ENCODE measurements around the gene ACER3. TPM values are rescaled to one million over a fixed set of nuclear protein-coding genes. Genes with fewer than 3 reads are reported as not detected.
"Not testable (repeated sequence)": the region's sequence is repeated elsewhere in the genome, so short reads cannot be mapped to it uniquely, and the experiment has no call there.

ACER3 gene
- total RNA-seq, 1 donor from 2014 or later = 11.7 TPM

DNA sequence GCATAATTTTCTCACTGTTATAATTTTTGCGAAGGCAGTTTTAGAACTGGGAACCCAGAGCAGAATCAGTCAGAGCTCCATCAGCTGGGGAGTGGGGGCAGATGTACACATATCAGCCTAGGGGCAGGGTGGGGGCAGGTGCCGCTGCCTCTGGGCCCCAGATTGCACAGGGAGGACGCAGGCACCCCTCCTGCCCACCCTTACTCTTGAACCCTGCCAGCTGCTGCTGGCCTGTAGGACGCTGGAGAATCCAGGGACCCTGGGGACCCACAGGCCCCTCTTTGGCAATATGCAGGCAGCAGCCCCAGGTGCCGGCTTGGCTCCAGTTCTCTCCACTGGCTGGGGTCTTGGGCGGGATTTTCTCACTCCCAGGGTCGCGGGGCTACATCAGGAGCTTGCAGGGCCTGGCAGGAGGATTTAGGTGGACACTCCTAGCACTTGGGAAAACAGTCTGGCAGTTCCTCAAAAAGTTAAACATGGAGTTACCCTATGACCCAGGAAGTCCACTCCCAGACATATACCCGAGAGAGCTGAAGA, 197.3 kb downstream of the ACER3 start:
- DNase-seq (ENCODE audit: low read depth, low spot score) = no peak

DNA sequence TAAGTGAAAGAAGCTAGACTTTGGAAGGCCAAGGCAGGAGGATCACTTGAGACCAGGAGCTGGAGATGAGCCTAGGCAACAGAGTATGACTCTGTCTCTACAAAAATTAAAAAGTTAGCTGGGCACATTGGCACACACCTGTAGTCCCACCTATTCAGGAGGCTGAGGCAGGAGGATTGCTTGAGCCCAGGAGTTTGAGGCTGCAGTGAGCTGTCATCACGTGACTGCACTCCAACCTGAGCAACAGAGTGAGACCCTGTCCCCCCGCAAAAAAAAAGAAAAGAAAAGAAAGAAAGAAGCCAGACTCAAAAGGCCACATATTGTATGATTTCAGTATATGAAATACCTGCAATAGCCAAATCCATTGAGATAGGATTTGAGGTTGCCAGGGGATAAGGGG, 198.2 kb downstream of the ACER3 start:
- DNase-seq (ENCODE audit: low read depth, low spot score) = no peak

DNA sequence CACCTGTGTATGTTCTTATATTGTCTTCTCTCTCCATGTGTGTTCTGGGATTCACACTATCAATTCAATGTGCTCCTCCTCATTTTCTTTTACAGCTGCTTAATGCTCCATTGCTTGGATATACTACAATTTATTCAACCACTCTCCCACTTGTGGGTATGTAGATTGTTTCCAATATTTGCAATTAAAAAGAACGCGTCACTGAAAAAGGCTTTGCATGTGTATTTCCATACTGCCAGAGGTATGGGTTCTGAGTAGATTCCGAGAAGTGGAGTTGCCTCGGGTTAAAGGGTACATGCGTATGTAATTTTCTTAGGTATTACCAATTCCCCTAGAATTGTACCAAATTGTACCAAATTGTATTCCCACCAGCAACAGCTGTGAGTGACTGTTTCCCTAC, 199.1 kb downstream of the ACER3 start:
- DNase-seq (ENCODE audit: low read depth, low spot score) = no peak

- no peak for DNase-seq (ENCODE audit: low read depth, low spot score)
These were observed 199.5 kb downstream of the ACER3 start for GRCh38 chr11:77060234-77060633.

DNA sequence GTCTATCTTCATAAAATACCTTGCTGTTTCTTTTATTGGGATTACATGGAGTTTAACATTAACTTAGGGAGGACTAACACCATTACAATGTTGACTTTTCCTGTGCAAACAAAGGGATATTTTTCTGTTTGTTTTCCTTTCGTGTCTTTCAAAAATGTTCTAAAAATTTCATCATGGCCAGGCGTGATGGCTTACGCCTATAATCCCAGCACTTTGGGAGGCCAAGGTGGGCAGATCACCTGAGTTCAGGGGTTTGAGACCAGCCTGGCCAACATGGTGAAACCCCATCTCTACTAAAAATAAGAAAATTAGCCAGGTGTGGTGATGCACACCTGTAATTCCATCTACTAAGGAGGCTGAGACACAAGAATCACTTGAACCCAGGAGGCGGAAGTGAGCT, 200.5 kb downstream of the ACER3 start:
- DNase-seq (ENCODE audit: low read depth, low spot score) = not testable (repeated sequence)

GRCh38 chr11:77062924-77063323, 202.2 kb downstream of the ACER3 start:
- DNase-seq (ENCODE audit: low read depth, low spot score) = no peak

- DNase-seq (ENCODE audit: low read depth, low spot score) = no peak
These were observed 202.7 kb downstream of the ACER3 start for GRCh38 chr11:77063407-77063806.

GRCh38 chr11:77063861-77064260, 203.1 kb downstream of the ACER3 start:
- no peak for DNase-seq (ENCODE audit: low read depth, low spot score)

GRCh38 chr11:77064648-77065217, 204.0 kb downstream of the ACER3 start:
- no peak for DNase-seq (ENCODE audit: low read depth, low spot score)

DNA sequence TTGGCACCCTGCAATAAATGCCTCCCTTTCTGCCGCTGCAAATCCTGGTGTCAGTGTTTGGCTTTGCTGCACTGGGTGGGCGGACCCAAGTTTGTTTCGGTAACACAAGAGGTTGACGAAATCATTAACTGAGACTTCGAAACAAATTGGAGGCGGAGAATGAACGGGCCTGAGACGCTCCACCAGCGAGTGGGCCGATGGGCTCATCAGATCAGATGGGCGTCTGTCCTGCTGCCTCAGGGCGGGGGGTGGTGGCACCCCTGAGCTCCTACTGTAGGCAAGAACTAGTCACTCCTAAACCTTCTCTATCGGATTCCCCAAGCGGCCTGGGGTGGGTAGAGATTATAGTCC, 205.1 kb downstream of the ACER3 start:
- DNase-seq (ENCODE audit: low read depth, low spot score) = no peak

DNA sequence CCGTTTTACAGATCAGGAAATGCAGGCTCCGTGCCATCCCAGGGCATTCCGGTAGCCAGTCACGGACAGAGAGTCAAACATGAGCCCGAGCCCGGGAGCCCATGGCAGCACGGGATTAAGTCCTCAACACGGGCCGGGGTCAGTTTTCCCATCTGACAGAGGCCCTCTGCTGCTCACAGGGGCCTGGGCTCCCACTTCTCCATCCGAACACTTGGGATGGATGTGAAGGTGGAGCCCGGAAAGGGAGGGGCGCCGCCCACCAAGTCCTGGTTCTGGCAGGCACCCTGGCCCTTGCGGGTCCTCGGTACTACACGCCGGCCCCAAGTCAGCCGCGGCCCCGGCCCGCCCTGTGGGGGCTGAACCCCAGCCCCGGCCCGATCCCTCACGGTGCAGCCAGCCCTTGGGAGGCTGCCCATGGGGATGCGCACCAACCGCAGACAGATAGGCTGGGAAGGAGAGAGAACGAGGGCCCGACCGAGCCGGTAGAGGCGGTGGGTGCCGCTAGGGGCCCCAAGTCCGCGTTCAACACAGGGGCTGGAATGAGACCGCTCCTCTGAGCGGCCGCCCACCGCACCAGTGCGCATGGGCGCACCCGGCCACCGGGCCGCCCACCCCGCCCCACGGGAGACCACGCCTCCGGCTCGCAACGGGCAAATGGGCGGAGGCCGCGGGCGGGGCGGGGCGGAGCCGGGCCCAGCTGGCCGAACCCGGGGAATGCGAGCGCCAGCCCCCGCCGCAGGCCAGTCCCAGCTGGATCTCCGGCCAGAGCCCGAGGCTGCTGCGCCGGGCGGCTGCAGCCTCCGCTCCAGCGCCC, 205.7 kb downstream of the ACER3 start, which contains the start of gene CAPN5:
Gene CAPN5 (plus strand): TSS at position 743 of the 814 bp plus-strand sequence. CDS start 17,916 bp downstream, outside the sequence.
- DNase-seq (ENCODE audit: low read depth, low spot score) = peak; percentile 70

DNA sequence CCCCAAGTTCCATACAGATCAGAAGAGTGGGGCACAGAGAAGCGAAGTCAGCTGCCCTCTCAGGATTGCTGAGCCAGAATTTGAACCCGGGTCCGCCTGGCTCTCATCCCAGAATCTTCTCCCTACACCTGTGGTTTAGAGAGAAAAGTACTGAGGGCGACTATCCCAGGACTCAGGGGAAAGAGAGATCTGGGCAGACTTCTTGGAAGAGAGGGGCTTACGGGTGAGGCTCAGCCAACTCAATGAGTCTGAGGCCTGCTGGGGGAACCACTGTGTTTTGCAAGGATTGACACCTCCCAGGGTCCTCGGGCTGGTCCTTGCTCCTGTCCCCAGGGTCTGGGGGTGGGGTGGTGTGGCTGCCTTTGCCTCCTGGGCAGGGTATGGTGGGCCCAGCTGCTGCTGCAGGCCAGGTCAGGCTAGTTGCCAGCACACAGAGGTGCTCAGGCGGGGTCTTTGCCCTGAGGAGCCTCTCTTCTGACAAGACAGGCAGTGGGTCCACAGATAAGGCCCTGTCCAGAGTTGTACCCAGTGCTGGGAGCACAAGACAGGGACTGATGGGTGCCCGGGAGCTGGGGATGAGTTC, 207.2 kb downstream of the ACER3 start:
- no peak for DNase-seq (ENCODE audit: low read depth, low spot score)

- DNase-seq (ENCODE audit: low read depth, low spot score) = no peak
These were observed 208.0 kb downstream of the ACER3 start for GRCh38 chr11:77068457-77069335.

- no peak for DNase-seq (ENCODE audit: low read depth, low spot score)
These were observed 208.7 kb downstream of the ACER3 start for GRCh38 chr11:77069336-77069968.

- no peak for DNase-seq (ENCODE audit: low read depth, low spot score)
These were observed 209.4 kb downstream of the ACER3 start for GRCh38 chr11:77069969-77070582.

- no peak for DNase-seq (ENCODE audit: low read depth, low spot score)
These were observed 210.4 kb downstream of the ACER3 start for GRCh38 chr11:77071077-77071476.

DNA sequence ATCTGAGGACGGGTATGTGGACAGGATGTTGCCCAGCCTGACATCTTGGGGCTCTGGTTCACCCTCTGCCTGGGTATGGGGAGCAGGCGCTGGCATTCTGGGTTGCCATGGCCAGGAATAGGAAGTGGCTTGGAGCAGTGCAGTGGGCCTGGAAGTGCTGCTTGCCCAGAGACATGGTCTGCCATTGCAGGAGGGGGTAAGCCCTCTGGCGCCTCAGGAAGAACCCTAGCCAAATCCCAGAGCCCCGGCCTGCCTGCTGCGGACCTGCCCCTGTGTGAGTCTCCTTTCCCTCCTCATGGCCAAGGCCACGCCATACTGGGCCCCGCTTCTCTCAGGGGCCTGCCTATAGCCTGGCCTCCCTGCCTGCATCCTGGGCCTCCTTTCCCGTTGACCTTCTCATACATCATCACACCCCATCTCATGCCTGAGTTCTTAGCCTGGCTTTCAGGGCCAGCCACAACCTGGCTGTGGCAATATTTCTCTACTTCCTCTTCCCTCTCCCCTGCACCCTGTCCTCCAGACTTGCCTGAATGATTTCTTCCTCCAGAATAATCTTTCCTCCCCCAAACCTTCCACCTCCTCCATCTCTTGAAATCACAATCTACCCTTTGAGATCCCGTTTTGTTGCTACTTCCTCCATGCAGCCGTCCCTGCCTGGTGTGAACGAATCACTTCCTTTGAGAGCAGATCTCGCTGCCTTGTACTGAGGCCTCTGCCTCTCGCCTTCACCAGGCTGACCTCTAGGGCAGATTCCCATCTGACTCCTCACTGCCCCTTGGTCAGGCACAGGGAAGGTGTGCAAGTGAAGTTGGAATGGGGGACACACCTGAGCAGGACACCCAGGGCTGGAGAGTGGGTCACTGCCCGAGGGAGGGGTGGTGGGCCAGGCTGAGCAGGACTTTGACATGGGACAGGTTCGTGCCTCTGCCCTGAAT, 211.2 kb downstream of the ACER3 start:
- no peak for DNase-seq (ENCODE audit: low read depth, low spot score)

DNA sequence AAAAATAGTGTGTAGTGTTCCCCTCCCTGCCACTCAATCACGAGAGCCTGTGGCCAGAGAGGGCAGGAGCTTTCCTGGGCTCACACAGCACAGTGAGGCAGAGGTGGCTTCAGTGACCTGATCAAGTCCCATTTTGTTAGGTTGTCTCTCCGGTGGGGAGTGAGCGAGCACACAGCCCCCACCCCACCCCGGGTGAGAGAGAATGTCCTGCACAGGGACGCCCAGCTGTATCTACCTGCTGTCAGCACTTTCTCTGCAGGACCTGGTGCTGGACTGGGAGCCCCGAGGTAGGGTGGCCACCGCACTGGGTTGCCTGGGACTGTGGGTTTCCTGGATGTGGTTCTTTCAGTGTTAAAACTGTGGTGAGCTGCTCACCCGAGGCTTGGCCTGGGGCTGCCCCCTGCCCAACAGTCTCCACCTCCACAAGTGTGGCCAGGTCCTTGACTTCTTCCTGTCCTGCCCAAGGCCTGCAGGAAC, 212.2 kb downstream of the ACER3 start:
- DNase-seq (ENCODE audit: low read depth, low spot score) = no peak

- DNase-seq (ENCODE audit: low read depth, low spot score) = peak; percentile 64
These were observed 212.7 kb downstream of the ACER3 start for GRCh38 chr11:77073328-77074001.
